Measurements from ENCODE around the gene ARHGAP22. TPM values are rescaled to one million over a fixed set of nuclear protein-coding genes. Genes with fewer than 3 reads are reported as not detected.

ARHGAP22 gene, protein sequence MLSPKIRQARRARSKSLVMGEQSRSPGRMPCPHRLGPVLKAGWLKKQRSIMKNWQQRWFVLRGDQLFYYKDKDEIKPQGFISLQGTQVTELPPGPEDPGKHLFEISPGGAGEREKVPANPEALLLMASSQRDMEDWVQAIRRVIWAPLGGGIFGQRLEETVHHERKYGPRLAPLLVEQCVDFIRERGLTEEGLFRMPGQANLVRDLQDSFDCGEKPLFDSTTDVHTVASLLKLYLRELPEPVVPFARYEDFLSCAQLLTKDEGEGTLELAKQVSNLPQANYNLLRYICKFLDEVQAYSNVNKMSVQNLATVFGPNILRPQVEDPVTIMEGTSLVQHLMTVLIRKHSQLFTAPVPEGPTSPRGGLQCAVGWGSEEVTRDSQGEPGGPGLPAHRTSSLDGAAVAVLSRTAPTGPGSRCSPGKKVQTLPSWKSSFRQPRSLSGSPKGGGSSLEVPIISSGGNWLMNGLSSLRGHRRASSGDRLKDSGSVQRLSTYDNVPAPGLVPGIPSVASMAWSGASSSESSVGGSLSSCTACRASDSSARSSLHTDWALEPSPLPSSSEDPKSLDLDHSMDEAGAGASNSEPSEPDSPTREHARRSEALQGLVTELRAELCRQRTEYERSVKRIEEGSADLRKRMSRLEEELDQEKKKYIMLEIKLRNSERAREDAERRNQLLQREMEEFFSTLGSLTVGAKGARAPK
- total RNA-seq = 6.0 and 7.9 TPM in 2 replicates

GRCh38 chr10:48604991-48605508, at the start of gene ARHGAP22:
TSS of gene ARHGAP22 (minus strand) at chr10:48605073. CDS start at chr10:48604796, 277 bp downstream.

Other genes with a start within 250 kb of the ARHGAP22 start
- 0.12 TPM in 1 of 2 replicates, not detected in the other for gene WDFY4, start 79.8 kb upstream of the ARHGAP22 start, total RNA-seq